Right cardiac atrium (tissue), 5 donors: ENCODE data around the gene HDAC10. TPM values are rescaled to one million over a fixed set of nuclear protein-coding genes. Genes with fewer than 3 reads are reported as not detected.

Experiments
- ATAC-seq, 2 donors: fragments of 200-7000 bp; cut with Tn5 transposase; one replicate each; pipeline versions ENCODE4 v1.8.0 to v1.9.1; 2020; ENCODE audit warnings: moderate library complexity in 2 of 2, mild to moderate bottlenecking in 1 of 2
- DNase-seq, 3 donors: peaks; one replicate each; pipeline ENCODE4 v3.0.0-alpha.2; 2020
- H3K27ac ChIP-seq: one replicate; pipeline ENCODE4 v1.5.1; 2013; ENCODE audit warnings: mild to moderate bottlenecking, low read length, control low read depth, moderate library complexity
- H3K27me3 ChIP-seq: one replicate; pipeline ENCODE4 v1.6.1; 2013; ENCODE audit not compliant: control insufficient read depth, insufficient read depth
- H3K4me1 ChIP-seq: one replicate; pipeline ENCODE4 v1.6.1; 2013; ENCODE audit warnings: low read length; ENCODE audit not compliant: control insufficient read depth, insufficient read depth
- H3K4me3 ChIP-seq: one replicate; pipeline ENCODE4 v1.5.1; 2013; ENCODE audit warnings: low read length, control low read depth
- H3K9me3 ChIP-seq: one replicate; pipeline ENCODE4 v1.6.1; 2013; ENCODE audit warnings: low read length; ENCODE audit not compliant: control insufficient read depth
- WGBS: extraction: QIAGEN DNeasy Blood & Tissue Kit; methylation state at CpG from one replicate; pipeline ENCODE4 v1.1.7; 2013; 5-methylcytosine and 5-hydroxymethylcytosine counted together
- intact Hi-C, 4 donors: fragments of 100-400 bp; cut with DNase I; formaldehyde crosslinking; loops; one replicate each; pipeline versions ENCODE4 v1.11.0 to v1.14.0; 2022 to 2023
- polyA plus RNA-seq: library from polyadenylated mRNA; stranded (reverse); fragments of 200-250 nt; gene quantifications from one replicate; pipeline ENCODE4 v1.2.3, GENCODE V29; 2013
- total RNA-seq, 4 donors: library from RNA; stranded (reverse); fragmentation: NEBNext Ultra II Directional; extraction: Animal tissue kit (Norgen Biotek cat#: 25700); gene quantifications; one replicate each; pipeline ENCODE4 v1.2.1, GENCODE V29; 2021
- donor health status: healthy with polysubstance abuse.
- donor health status: DM: no; HTN: yes; CAD: no.
- donor health status: DM: no; HTN: no; CAD: no.
- donor health status: DM: no; HTN: yes; CAD: no; lungs with severe emphysema.
- donor health status: DM: yes; HTN: yes; CAD: no.

Gene HDAC10
- total and polyA plus RNA-seq, 5 donors = 8.7 to 13.5 (median 11.6) TPM

DNA sequence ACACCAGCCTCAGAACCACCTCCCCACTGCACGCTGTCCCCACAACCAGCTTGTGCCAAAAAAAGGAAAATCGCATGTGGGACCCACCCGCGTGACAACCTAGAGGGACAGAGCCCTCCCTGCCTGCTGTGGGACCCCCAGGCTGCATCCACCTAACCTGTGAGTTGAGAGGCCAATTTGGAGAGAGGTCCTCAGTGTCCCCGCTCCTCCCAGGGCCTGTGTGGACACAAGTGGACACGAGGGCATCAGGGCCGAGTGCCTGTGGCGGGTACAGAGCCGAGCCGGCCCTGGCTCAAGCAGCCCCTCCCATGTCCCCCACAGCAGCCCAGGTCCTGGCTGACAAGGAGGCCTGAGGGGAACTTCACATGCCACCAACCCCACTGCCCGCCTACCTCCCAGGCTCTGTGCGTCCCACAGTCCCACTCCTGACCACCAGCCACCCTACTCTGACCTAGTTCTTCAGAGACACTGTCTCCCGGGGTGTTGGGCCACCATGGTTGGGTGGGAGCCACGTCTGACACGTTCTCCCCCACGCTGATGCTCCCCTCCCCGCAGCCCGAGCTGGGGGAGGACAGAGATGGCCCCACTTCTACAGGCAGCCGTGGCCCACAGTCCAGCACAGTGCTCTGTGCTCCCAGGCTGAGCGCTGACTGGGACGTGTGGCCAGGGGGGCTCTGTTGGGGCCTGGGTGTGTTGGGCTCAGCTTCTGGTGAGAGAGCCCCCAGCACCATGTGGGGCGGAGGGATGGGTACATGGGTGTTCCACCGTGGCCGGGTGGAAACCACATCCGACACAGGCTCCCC is 31.1 kb downstream of the HDAC10 start:
- intact Hi-C loops = loop anchor here in 1 of 4 donors (10.0 kb wide), 1 partner anchor 285 kb away; no protein-coding TSS in a partner anchor
- H3K9me3 ChIP-seq = no peaks in the 10 kb centered on the region
- H3K27me3 ChIP-seq = no peaks in the 10 kb centered on the region
- 81% methylated on average over 25 of the region's 25 CpGs for WGBS
- H3K4me3 ChIP-seq = no peak overlapping the region
- no peak overlapping the region for H3K27ac ChIP-seq
- ATAC-seq (peak; percentile 1 to 4), DNase-seq (peak in 2 of 3 donors; percentile 36 to 46)
- no peaks in the 10 kb centered on the region for H3K4me1 ChIP-seq

DNA sequence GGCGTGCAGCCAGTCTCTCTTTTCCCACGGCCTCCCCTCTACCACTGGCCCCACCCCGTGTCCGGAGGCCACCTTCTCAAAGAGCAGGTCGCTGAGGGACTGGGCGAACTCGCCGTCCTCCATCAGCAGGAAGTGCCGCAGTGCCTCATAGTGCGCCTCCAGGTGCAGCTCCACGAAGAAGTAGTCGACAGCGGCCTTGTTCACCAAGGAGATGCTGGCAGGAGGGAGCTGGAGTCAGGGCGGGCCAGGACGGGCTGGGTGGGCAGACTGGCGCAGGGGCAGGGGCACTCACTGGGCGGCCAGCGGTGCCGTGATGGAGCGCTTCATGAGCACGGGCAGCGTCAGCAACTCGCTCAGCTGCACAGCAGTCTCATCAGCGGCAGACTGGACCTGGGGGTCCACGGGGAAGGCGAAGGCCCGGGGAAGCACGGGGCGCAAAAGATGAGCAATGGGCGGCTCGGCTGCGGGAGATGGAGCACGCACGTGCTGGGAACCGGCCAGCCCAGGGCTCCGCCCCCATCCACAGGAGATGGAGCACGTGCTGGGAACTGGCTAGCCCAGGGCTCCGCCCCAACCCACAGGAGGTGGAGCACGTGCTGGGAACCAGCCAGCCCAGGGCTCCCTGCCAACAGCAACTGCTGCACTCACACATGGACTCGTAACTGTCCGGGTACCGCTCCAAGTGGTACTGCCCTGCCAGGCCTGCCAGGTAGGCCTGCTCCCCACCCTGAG is 31.9 kb downstream of the HDAC10 start:
- H3K9me3 ChIP-seq = no peaks in the 10 kb centered on the region
- H3K27me3 ChIP-seq = no peaks in the 10 kb centered on the region
- peak; percentile 83 to 94 (median 93) for DNase-seq
- no peak overlapping the region for H3K4me3 ChIP-seq
- no peak overlapping the region for H3K27ac ChIP-seq
- H3K4me1 ChIP-seq = no peaks in the 10 kb centered on the region
- ATAC-seq = peak; percentile 75 to 78
- 70% methylated on average over 42 of the region's 42 CpGs for WGBS
- intact Hi-C loops = loop anchor here in 1 of 4 donors (10.0 kb wide), 1 partner anchor 284 kb away; no protein-coding TSS in a partner anchor

DNA sequence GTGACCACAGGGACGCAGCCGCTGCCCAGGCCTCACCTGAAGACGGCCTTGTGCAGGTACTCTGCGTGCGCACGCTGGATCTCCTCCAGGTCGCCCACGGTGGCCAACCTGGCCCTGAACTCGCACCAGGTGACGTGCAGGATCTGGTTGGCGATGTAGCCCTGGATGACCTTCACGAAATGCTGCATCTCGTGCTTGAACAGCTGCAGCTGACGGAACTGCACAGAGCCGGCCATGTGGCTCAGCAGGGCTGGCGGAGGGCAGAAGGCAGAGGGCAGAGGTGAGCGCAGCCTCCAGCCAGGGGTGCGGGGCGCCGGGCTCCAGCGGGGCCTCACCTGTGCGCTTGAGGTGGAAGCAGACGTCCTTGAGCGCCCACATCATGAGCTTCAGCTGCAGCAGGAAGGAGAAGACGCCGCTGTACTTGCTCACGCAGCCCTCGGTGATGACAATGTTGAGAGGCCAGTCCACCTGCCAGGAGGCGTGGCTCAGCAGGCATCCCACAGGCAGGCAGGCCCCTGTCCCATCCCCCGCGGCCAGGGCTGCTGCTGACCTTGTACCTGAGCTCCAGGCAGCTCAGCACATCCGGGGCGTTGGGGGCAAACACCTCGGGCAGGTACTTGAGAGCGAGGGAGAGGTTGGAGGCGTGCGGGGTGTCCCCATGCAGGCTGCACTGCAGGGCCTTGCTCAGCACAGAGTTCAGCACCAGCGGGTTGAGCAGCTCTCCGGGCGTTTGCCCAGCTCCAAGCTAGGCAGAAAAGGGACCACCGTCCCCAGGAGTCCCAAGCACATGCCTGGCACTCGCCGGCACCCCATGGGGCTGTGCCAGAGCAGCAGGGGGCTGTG is 32.7 kb downstream of the HDAC10 start:
- Histone ChIP-seq H3K27ac (no peak overlapping the region), H3K27me3 (no peaks in the 10 kb centered on the region), H3K4me1 (no peaks in the 10 kb centered on the region), H3K4me3 (no peak overlapping the region), H3K9me3 (no peaks in the 10 kb centered on the region)
- peak in 2 of 3 donors; percentile 64 for DNase-seq
- WGBS = 83% methylated on average over 43 of the region's 43 CpGs
- peak in 1 of 2 donors; percentile 5 for ATAC-seq
- intact Hi-C loops = loop anchor here in 1 of 4 donors (10.0 kb wide), 1 partner anchor 284 kb away; no protein-coding TSS in a partner anchor

DNA sequence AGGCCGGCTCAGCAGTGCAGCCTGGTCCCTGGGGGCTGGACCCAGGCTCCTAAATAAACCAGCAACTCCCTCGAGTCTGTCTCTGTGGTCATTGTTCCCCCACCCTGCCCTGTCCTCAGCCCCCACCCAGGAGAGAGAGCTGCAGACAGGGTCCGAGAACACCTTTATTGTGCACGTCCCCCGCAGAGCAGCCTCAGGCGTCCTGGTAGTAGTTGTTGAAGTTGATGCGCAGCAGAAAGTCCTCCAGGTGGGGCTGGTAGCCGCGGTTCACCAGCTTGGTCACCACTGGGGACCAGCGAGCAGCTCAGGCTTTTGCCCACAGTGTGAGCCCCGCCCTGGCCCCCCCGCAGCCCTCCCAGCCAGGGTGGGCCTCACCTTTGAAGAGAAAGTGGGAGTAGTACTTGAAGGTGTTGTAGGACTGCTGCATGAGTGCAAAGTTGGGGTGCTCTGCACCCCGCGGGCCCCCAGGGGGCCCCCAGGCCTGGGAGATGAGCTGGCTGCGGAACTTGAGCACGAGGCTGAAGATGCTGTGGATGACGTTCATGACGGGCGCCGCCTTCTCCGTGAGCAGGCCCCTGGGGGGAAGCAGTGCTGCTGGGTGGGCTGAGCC is 33.4 kb downstream of the HDAC10 start:
- H3K27ac ChIP-seq = no peak overlapping the region
- H3K9me3 ChIP-seq = no peaks in the 10 kb centered on the region
- 84% methylated on average over 21 of the region's 21 CpGs for WGBS
- H3K4me1 ChIP-seq = no peaks in the 10 kb centered on the region
- no peaks in the 10 kb centered on the region for H3K27me3 ChIP-seq
- intact Hi-C loops = loop anchor here in 1 of 4 donors (10.0 kb wide), 1 partner anchor 283 kb away; no protein-coding TSS in a partner anchor
- DNase-seq (peak in 2 of 3 donors; percentile 42 to 60), ATAC-seq (no peak)
- no peak overlapping the region for H3K4me3 ChIP-seq

DNA sequence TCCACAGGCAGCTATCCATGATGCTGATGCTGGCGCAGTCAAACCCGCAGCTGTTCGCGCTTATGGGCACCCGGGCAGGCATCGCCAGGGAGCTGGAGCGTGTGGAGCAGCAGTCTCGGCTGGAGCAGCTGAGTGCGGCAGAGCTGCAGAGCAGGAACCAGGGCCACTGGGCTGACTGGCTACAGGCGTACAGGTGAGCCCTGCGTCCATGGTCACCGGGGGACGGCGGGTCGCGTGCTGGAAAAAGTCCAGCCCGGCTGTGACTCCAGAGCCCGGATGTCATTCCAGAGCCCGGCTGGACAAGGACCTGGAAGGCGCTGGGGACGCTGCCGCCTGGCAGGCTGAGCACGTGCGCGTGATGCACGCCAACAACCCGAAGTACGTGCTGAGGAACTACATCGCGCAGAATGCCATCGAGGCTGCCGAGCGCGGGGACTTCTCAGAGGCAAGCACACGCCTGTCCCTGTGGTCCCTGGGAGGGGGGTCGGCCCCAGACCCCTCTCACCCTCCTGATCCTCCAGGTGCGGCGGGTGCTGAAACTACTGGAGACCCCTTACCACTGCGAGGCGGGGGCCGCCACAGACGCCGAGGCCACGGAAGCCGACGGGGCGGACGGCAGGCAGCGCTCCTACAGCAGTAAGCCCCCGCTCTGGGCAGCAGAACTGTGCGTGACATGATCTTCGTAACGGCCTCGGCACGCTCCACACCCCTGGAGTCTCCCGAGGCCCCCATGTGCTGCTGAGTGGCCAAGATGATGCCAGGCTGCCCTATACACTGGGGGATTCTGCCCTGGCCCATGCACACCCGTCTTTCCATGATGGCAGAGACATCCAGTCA is 34.2 kb downstream of the HDAC10 start:
- Histone ChIP-seq H3K4me3 (no peak overlapping the region), H3K9me3 (no peaks in the 10 kb centered on the region), H3K27ac (no peak overlapping the region), H3K27me3 (no peaks in the 10 kb centered on the region), H3K4me1 (no peaks in the 10 kb centered on the region)
- intact Hi-C loops = loop anchor here in 1 of 4 donors (10.0 kb wide), 1 partner anchor 282 kb away; no protein-coding TSS in a partner anchor
- DNase-seq (peak; percentile 20 to 63 (median 63)), ATAC-seq (no peak)
- WGBS = 94% methylated on average over 57 of the region's 57 CpGs

DNA sequence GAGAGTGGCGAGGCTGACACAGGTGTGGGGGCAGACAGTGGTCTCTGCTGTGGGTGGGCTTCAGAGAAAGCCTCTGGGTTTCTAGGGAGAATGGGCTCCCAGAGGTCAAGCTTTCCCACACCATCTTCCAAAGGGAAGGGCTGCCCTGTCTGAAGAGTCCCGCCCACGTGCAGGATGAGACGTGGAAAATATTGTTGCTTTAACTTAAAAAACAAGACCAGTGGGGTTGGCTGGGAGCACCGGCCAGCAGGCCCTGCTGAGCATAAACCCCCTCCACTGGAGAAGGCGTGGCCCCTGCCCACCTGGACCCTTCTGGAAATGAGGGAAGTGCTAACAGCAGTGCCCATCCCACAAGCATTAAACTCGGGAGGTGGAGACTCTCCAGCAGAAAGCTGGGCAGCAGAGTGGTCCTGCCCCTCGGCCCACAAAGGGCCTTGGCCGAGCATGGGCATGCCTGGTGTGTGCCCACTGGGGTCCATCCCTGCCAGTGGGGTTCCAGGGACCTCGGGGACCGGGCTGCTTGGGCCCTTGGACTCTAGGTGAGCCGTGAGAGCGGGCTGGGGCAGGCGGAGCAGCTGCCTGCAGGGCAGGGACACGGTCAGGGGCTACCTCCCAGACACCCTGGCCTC is 34.9 kb downstream of the HDAC10 start:
- no peak overlapping the region for H3K4me3 ChIP-seq
- H3K27ac ChIP-seq = no peak overlapping the region
- no peaks in the 10 kb centered on the region for H3K9me3 ChIP-seq
- ATAC-seq (no peak), DNase-seq (peak; percentile 7 to 52 (median 47))
- no peaks in the 10 kb centered on the region for H3K27me3 ChIP-seq
- WGBS = 83% methylated on average over 15 of the region's 15 CpGs
- no peaks in the 10 kb centered on the region for H3K4me1 ChIP-seq
- intact Hi-C loops = loop anchor here in 1 of 4 donors (10.0 kb wide), 1 partner anchor 281 kb away; no protein-coding TSS in a partner anchor

DNA sequence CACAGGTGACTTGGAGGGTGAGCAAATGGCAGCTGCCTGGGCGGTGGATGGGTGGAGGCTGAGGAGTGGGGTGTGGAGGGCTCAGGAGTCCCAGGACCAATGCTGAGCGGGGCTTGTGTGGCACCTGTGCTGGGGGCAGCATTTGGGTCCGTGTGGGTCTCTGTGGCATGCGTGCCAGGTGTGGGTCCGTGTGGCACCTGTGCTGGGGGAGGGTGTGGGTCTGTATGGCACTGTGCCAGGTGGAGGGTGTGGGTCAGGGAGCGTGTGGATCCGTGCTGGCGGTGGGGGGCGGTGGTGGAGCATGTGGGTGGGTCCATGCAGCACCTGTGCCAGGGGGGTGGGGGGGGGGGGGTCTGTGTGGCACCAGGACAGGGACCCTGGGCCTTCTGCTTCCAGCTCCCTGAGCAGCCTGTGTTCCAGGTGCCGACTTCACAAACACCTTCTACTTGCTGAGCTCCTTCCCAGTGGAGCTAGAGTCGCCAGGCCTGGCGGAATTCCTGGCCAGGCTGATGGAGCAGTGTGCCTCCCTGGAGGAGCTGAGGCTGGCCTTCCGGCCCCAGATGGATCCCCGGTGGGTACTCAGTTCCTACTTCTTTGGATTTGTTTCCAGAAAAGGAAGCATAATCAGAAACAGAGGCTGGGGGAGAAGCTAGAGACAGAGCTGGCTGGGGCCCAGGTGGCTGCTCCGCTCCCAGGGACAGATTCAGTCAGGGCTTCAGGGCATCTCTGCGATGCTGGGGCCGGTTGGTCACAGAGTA is 35.6 kb downstream of the HDAC10 start:
- WGBS = 67% methylated on average over 17 of the region's 17 CpGs
- peak; percentile 32 to 66 (median 55) for DNase-seq
- Histone ChIP-seq H3K4me3 (no peak overlapping the region), H3K9me3 (no peaks in the 10 kb centered on the region), H3K4me1 (no peaks in the 10 kb centered on the region), H3K27ac (no peak overlapping the region), H3K27me3 (no peaks in the 10 kb centered on the region)
- intact Hi-C loops = loop anchor here in 1 of 4 donors (10.0 kb wide), 1 partner anchor 281 kb away; no protein-coding TSS in a partner anchor
- no peak for ATAC-seq

DNA sequence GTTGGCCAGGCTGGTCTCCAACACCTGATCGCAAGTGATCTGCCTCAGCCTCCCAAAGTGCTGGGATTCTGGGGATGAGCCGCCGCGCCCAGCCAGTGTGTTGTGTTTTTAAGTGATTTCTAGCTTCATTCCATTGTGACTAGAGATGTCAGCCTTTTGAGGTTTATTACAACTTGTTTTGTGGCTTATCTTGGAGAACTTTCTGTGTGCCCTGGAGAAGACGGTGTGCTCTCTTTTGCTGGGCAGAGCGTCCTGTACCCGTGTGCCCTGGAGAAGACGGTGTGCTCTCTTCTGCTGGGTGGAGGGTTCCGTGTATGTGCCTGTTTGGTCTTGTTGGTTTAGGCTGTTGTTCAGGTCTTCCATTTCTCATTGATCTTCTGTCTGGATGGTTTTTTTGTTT is 37.8 kb downstream of the HDAC10 start:
- Histone ChIP-seq H3K27me3 (no peaks in the 10 kb centered on the region), H3K9me3 (no peaks in the 10 kb centered on the region), H3K4me3 (no peak overlapping the region), H3K4me1 (no peaks in the 10 kb centered on the region), H3K27ac (no peak overlapping the region)
- ATAC-seq (no peak), DNase-seq (no peak)
- WGBS = 96% methylated on average over 9 of the region's 9 CpGs
- intact Hi-C loops = loop anchor here in 2 of 4 donors (5.0 to 10.0 kb wide), 2 partner anchors 66 to 278 kb away; no protein-coding TSS in a partner anchor
